GM23248 (cell line): ENCODE results near the gene SLC35F4. TPM values are rescaled to one million over a fixed set of nuclear protein-coding genes. Genes with fewer than 3 reads are reported as not detected.

Experiments used
- DNase-seq: peaks from one replicate; pipeline ENCODE4 v3.0.0-alpha.2; 2015
- H2AFZ ChIP-seq: fragments of 200-600 bp; sonication (generic); 2 replicates; pipeline ENCODE4 v1.6.1; 2016; ENCODE audit warnings: antibody characterized with exemption
- H3F3A ChIP-seq: fragments of 200-600 bp; sonication (generic); 2 replicates; pipeline ENCODE4 v1.6.1; 2016; ENCODE audit warnings: mild to moderate bottlenecking, antibody characterized with exemption, mixed run types; ENCODE audit not compliant: insufficient read depth
- H3K27ac ChIP-seq: fragments of 200-600 bp; sonication (generic); 2 replicates; pipeline ENCODE4 v1.5.1; 2016; ENCODE audit warnings: mild to moderate bottlenecking
- H3K27me3 ChIP-seq: fragments of 200-600 bp; sonication (generic); replicated peaks from 2 replicates; pipeline ENCODE4 v1.6.1; 2016; ENCODE audit warnings: mild to moderate bottlenecking; ENCODE audit not compliant: insufficient read depth
- H3K36me3 ChIP-seq: fragments of 200-600 bp; sonication (generic); 2 replicates; pipeline ENCODE4 v1.6.1; 2016; ENCODE audit warnings: low read depth, mild to moderate bottlenecking
- H3K4me1 ChIP-seq: fragments of 200-600 bp; sonication (generic); 2 replicates; pipeline ENCODE4 v1.6.1; 2016; ENCODE audit warnings: mild to moderate bottlenecking; ENCODE audit not compliant: insufficient read depth
- H3K4me2 ChIP-seq: fragments of 200-600 bp; sonication (generic); one replicate; pipeline ENCODE4 v1.6.1; 2016; ENCODE audit warnings: mild to moderate bottlenecking; ENCODE audit not compliant: unreplicated experiment
- H3K4me3 ChIP-seq: fragments of 200-600 bp; sonication (generic); 2 replicates; pipeline ENCODE4 v1.5.1; 2016; ENCODE audit warnings: mild to moderate bottlenecking
- H3K79me2 ChIP-seq: fragments of 200-600 bp; sonication (generic); 2 replicates; pipeline ENCODE4 v1.6.1; 2016; ENCODE audit warnings: mild to moderate bottlenecking; ENCODE audit not compliant: insufficient read depth
- H3K9ac ChIP-seq: fragments of 200-600 bp; sonication (generic); 2 replicates; pipeline ENCODE4 v1.6.1; 2016; ENCODE audit warnings: mild to moderate bottlenecking
- H3K9me2 ChIP-seq: fragments of 200-600 bp; sonication (generic); 2 replicates; pipeline ENCODE4 v1.6.1; 2016; ENCODE audit warnings: mixed run types, mild to moderate bottlenecking, moderate library complexity; ENCODE audit not compliant: insufficient read depth
- H3K9me3 ChIP-seq: fragments of 200-600 bp; sonication (generic); one replicate; pipeline ENCODE4 v1.6.1; 2017; ENCODE audit warnings: low read depth
- H4K20me1 ChIP-seq: fragments of 200-600 bp; sonication (generic); 2 replicates; pipeline ENCODE4 v1.6.0; 2016; ENCODE audit not compliant: insufficient read depth
- EZH2 ChIP-seq: fragments of 200-600 bp; sonication (generic); IDR thresholded peaks from 2 replicates; pipeline ENCODE4 v1.6.1; 2018; ENCODE audit warnings: antibody characterized with exemption, mild to moderate bottlenecking; ENCODE audit not compliant: insufficient read depth, poor library complexity, severe bottlenecking
- EZH2phosphoT487 ChIP-seq: fragments of 200-600 bp; sonication (generic); IDR thresholded peaks from 2 replicates; pipeline ENCODE4 v1.6.1; 2018; ENCODE audit warnings: antibody characterized with exemption, moderate library complexity, mild to moderate bottlenecking, low read depth; ENCODE audit not compliant: insufficient read depth
- WGBS, 2 experiments: methylation state at CpG; one replicate each; pipeline ENCODE4 v1.1.6; 2015 to 2017; ENCODE audit warnings: low lambda C conversion rate in 2 of 2, low coverage in 1 of 2; ENCODE audit errors: missing lambda C conversion rate in 2 of 2; 5-methylcytosine and 5-hydroxymethylcytosine counted together
- in situ Hi-C: fragments of 300-500 bp; cut with MboI; formaldehyde crosslinking; loops from 2 replicates; pipeline ENCODE4 v1.15.0; 2020
- polyA plus RNA-seq: library from polyadenylated mRNA; unstranded; fragments of >200 nt; fragmentation: Nextera tagmentation; extraction: Ambion mirVana; gene quantifications from 2 replicates; pipeline ENCODE4 v1.2.1, GENCODE V29; 2016
- total RNA-seq: library from RNA; depleted of rRNA; stranded (reverse); fragments of >200 nt; shearing (Covaris generic); gene quantifications from 2 replicates; pipeline ENCODE4 v1.2.3, GENCODE V29; 2014

SLC35F4 gene
- total and polyA plus RNA-seq, 2 experiments from 2014 or later: not detected

- in situ Hi-C loops: loop anchor here (10.0 kb wide), 2 partner anchors 182 to 372 kb away; no protein-coding TSS in a partner anchor
- no peak for TF ChIP-seq EZH2
- TF ChIP-seq EZH2phosphoT487: no peak
- DNase-seq: peak; percentile 56
Observed at GRCh38 chr14:57692671-57693070, 173.2 kb downstream of the SLC35F4 start.

GRCh38 chr14:57687416-57687815 lies 178.5 kb downstream of the SLC35F4 start:
- no peak for TF ChIP-seq EZH2
- no peak for TF ChIP-seq EZH2phosphoT487
- no peak for DNase-seq
- no peaks in the 10 kb centered on the region for H3K79me2 ChIP-seq
- no peaks in the 10 kb centered on the region for H4K20me1 ChIP-seq
- no peak overlapping the region for H2AFZ ChIP-seq
- in situ Hi-C loops: no loop called here
- H3F3A ChIP-seq: no peaks in the 10 kb centered on the region
- H3K4me2 ChIP-seq: no peak overlapping the region
- H3K36me3 ChIP-seq: no peaks in the 10 kb centered on the region
- no peak overlapping the region for H3K27ac ChIP-seq
- no peaks in the 10 kb centered on the region for H3K4me1 ChIP-seq
- peaks cover 18% of the 10 kb centered on the region for H3K27me3 ChIP-seq
- no peaks in the 10 kb centered on the region for H3K9me2 ChIP-seq
- H3K4me3 ChIP-seq: no peak overlapping the region
- WGBS, 2 experiments: 45 to 53% methylated on average over 1 of the region's 1 CpG
- H3K9ac ChIP-seq: no peak overlapping the region
- H3K9me3 ChIP-seq: no peaks in the 10 kb centered on the region

More at GRCh38 chr14:57692671-57693070, 173.2 kb downstream of the SLC35F4 start:
- Histone ChIP-seq H2AFZ (no peak overlapping the region), H3F3A (no peaks in the 10 kb centered on the region), H3K27me3 (peaks cover 8% of the 10 kb centered on the region), H3K9me3 (no peaks in the 10 kb centered on the region), H3K4me3 (no peak overlapping the region), H3K9me2 (no peaks in the 10 kb centered on the region), H3K79me2 (no peaks in the 10 kb centered on the region), H3K9ac (no peak overlapping the region), H3K4me2 (no peak overlapping the region), H3K4me1 (no peaks in the 10 kb centered on the region), H3K36me3 (no peaks in the 10 kb centered on the region), H4K20me1 (no peaks in the 10 kb centered on the region), H3K27ac (no peak overlapping the region)

DNA sequence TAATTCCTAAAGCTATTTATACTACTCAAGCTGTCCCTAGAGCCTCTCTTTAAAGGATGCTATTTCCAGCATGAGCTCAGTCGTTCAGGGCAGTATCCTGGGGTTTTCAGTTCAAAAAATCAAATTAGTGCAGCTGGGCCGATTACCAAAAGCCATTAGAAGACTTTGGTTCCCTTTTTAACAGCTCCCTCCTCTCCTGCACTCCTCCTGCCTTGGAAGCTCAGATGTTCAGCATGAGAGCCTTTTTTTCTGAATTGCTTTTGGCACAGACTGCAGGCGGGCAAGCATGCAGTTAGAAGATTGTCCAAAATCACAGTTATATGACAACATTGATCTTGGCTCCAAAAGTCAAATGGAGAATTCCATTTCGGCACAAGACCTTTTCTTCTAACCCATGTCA lies 179.6 kb downstream of the SLC35F4 start:
- TF ChIP-seq EZH2phosphoT487 (no peak), EZH2 (no peak)
- 8 to 10% methylated on average over 4 of the region's 4 CpGs for WGBS, 2 experiments
- Histone ChIP-seq H2AFZ (no peak overlapping the region), H3K27me3 (peaks cover 18% of the 10 kb centered on the region), H3K4me1 (no peaks in the 10 kb centered on the region), H3K36me3 (no peaks in the 10 kb centered on the region), H3K27ac (no peak overlapping the region), H3K9ac (no peak overlapping the region), H3K79me2 (no peaks in the 10 kb centered on the region), H4K20me1 (no peaks in the 10 kb centered on the region), H3K4me2 (no peak overlapping the region), H3F3A (no peaks in the 10 kb centered on the region), H3K4me3 (no peak overlapping the region), H3K9me2 (no peaks in the 10 kb centered on the region), H3K9me3 (no peaks in the 10 kb centered on the region)
- DNase-seq: no peak
- in situ Hi-C loops: no loop called here

- H3K79me2 ChIP-seq: no peaks in the 10 kb centered on the region
- no peaks in the 10 kb centered on the region for H3K27me3 ChIP-seq
- H2AFZ ChIP-seq: no peak overlapping the region
- no peaks in the 10 kb centered on the region for H3F3A ChIP-seq
- no peaks in the 10 kb centered on the region for H3K36me3 ChIP-seq
- no peaks in the 10 kb centered on the region for H3K9me2 ChIP-seq
- H3K9ac ChIP-seq: no peak overlapping the region
- DNase-seq: no peak
- TF ChIP-seq EZH2: no peak
- no peak for TF ChIP-seq EZH2phosphoT487
- H3K27ac ChIP-seq: no peak overlapping the region
- H3K9me3 ChIP-seq: no peaks in the 10 kb centered on the region
- no peaks in the 10 kb centered on the region for H3K4me1 ChIP-seq
- H3K4me3 ChIP-seq: no peak overlapping the region
- no peaks in the 10 kb centered on the region for H4K20me1 ChIP-seq
- no peak overlapping the region for H3K4me2 ChIP-seq
- in situ Hi-C loops: no loop called here
- 16 to 19% methylated on average over 3 of the region's 3 CpGs for WGBS, 2 experiments
Observed at GRCh38 chr14:57671021-57671420, 194.9 kb downstream of the SLC35F4 start.

DNA sequence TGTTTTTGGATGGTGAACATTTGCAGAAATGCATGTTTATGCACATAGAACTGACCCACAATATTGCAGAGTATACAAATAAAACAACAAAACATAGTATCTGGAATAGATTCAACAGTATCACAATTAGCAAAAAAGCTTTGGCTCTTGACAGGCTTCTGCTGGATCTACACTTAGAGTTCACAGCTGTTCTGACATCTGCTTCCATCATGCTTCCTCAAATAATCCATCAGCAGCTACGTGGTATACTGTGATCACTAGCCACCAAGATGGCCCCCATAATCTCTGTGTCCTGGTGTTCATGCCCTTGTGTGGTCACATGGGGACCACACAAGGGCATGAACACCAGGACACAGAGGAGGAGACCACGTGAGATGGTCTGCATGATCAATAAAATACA lies 205.7 kb downstream of the SLC35F4 start:
- no peaks in the 10 kb centered on the region for H3K79me2 ChIP-seq
- H3K27ac ChIP-seq: no peak overlapping the region
- no peaks in the 10 kb centered on the region for H3K4me1 ChIP-seq
- no peaks in the 10 kb centered on the region for H4K20me1 ChIP-seq
- in situ Hi-C loops: no loop called here
- no peak for DNase-seq
- H3K4me2 ChIP-seq: no peak overlapping the region
- H3K27me3 ChIP-seq: no peaks in the 10 kb centered on the region
- no peaks in the 10 kb centered on the region for H3K9me3 ChIP-seq
- H3F3A ChIP-seq: no peaks in the 10 kb centered on the region
- no peak overlapping the region for H3K9ac ChIP-seq
- TF ChIP-seq EZH2: no peak
- no peaks in the 10 kb centered on the region for H3K9me2 ChIP-seq
- no peak overlapping the region for H2AFZ ChIP-seq
- 0% methylated on average over 2 of the region's 2 CpGs for WGBS, 2 experiments
- H3K36me3 ChIP-seq: no peaks in the 10 kb centered on the region
- H3K4me3 ChIP-seq: no peak overlapping the region
